ENCODE measurements around the gene TK1. TPM values are rescaled to one million over a fixed set of nuclear protein-coding genes. Genes with fewer than 3 reads are reported as not detected.

The TK1 gene
- total RNA-seq, 1 donor from 2014 or later, result 16.2 TPM

GRCh38 chr17:78148286-78149016 lies 38.4 kb downstream of the TK1 start:
- H3K9me3 Mint-ChIP-seq (ENCODE audit: unreplicated experiment), result no peaks in the 10 kb centered on the region
- no peak overlapping the region for H3K4me3 Mint-ChIP-seq (ENCODE audit: unreplicated experiment)

DNA sequence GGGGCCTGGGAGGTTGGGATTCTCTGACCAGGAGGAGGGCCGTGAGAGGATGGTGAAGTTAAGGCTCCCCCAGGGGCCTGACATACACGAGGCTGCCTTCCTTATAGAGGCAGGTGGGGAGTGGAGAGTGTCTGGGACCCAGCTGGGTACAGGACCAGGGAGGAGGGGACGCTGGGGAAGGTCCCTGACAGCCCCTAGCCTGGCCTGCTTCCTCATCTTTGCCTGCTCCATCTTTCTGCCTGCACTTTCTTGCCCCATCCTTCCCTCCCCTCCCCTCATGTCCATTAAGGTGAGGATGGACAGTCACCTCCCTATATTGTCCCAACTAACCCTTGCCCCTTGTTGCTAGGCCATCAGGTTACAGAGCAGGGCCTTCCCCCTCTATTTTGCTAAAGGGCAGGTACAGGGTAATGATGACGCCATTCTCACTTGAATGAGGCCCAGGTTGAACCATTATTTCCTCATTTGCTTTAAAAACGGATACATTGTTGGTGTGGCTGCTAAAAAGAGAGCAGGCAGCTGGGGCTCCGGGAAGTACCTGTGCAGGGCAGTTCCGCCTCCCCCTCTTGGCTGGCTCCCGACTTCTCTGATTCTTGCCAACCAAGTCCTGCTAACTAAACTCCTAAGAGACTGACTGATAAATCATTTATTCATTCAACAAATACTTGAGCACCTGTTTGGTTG lies 39.4 kb downstream of the TK1 start:
- Mint-ChIP-seq H3K9me3 (ENCODE audit: unreplicated experiment) (no peaks in the 10 kb centered on the region), H3K4me3 (ENCODE audit: unreplicated experiment) (no peak overlapping the region)

More at GRCh38 chr17:78148286-78149016, 38.4 kb downstream of the TK1 start:
- TF ChIP-seq, protein P1, sequence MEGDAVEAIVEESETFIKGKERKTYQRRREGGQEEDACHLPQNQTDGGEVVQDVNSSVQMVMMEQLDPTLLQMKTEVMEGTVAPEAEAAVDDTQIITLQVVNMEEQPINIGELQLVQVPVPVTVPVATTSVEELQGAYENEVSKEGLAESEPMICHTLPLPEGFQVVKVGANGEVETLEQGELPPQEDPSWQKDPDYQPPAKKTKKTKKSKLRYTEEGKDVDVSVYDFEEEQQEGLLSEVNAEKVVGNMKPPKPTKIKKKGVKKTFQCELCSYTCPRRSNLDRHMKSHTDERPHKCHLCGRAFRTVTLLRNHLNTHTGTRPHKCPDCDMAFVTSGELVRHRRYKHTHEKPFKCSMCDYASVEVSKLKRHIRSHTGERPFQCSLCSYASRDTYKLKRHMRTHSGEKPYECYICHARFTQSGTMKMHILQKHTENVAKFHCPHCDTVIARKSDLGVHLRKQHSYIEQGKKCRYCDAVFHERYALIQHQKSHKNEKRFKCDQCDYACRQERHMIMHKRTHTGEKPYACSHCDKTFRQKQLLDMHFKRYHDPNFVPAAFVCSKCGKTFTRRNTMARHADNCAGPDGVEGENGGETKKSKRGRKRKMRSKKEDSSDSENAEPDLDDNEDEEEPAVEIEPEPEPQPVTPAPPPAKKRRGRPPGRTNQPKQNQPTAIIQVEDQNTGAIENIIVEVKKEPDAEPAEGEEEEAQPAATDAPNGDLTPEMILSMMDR (IDR thresholded peaks at IDR 0.05), result no peak
- no peak for DNase-seq (ENCODE audit: extremely low spot score, unreplicated experiment)
- Mint-ChIP-seq H3K27me3 (ENCODE audit: unreplicated experiment) (no peaks in the 10 kb centered on the region), H3K4me1 (ENCODE audit: unreplicated experiment) (peaks cover 44% of the 10 kb centered on the region), H3K36me3 (ENCODE audit: unreplicated experiment) (no peaks in the 10 kb centered on the region), H3K27ac (ENCODE audit: unreplicated experiment) (no peak overlapping the region)

DNA sequence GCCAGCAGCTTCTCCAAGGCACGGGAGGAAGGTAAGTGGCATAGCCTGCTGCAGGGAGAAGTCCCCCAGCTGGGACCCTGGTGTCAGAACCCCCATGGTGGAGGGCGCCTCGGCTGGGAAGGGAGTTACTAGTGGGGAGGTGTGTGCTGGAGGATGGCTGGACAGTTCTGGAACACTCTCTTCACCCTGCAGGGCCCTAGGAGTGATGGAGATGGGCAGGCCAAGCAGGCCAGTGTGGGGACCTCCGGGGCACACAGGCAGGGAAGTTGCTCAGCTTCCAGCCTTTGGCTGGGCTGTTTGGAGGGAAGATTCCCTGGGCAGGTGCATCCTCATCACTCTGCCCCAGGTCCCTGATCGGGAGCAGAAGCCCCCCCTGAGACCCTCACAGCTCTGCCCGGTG lies 40.0 kb downstream of the TK1 start:
- DNase-seq (ENCODE audit: extremely low spot score, unreplicated experiment), result no peak
- TF ChIP-seq, protein P1 (IDR thresholded peaks at IDR 0.05), result no peak
- Mint-ChIP-seq H3K27ac (ENCODE audit: unreplicated experiment) (no peak overlapping the region), H3K4me1 (ENCODE audit: unreplicated experiment) (peaks cover 46% of the 10 kb centered on the region), H3K4me3 (ENCODE audit: unreplicated experiment) (no peak overlapping the region), H3K36me3 (ENCODE audit: unreplicated experiment) (no peaks in the 10 kb centered on the region), H3K27me3 (ENCODE audit: unreplicated experiment) (no peaks in the 10 kb centered on the region), H3K9me3 (ENCODE audit: unreplicated experiment) (no peaks in the 10 kb centered on the region)

More for the DNA sequence above, 39.4 kb downstream of the TK1 start:
- no peak for DNase-seq (ENCODE audit: extremely low spot score, unreplicated experiment)
- Mint-ChIP-seq H3K27me3 (ENCODE audit: unreplicated experiment) (no peaks in the 10 kb centered on the region), H3K4me1 (ENCODE audit: unreplicated experiment) (peaks cover 47% of the 10 kb centered on the region), H3K36me3 (ENCODE audit: unreplicated experiment) (no peaks in the 10 kb centered on the region), H3K27ac (ENCODE audit: unreplicated experiment) (no peak overlapping the region)
- TF ChIP-seq, protein P1 (IDR thresholded peaks at IDR 0.05), result no peak

- H3K27me3 Mint-ChIP-seq (ENCODE audit: unreplicated experiment), result no peaks in the 10 kb centered on the region
- no peaks in the 10 kb centered on the region for H3K36me3 Mint-ChIP-seq (ENCODE audit: unreplicated experiment)
- DNase-seq (ENCODE audit: extremely low spot score, unreplicated experiment), result no peak
Measured at GRCh38 chr17:78146471-78146869, 40.4 kb downstream of the TK1 start.

More at GRCh38 chr17:78146471-78146869, 40.4 kb downstream of the TK1 start:
- Mint-ChIP-seq H3K4me3 (ENCODE audit: unreplicated experiment) (no peak overlapping the region), H3K9me3 (ENCODE audit: unreplicated experiment) (no peaks in the 10 kb centered on the region), H3K4me1 (ENCODE audit: unreplicated experiment) (peaks cover 42% of the 10 kb centered on the region), H3K27ac (ENCODE audit: unreplicated experiment) (no peak overlapping the region)
- TF ChIP-seq, protein P1 (IDR thresholded peaks at IDR 0.05), result no peak
